Measurements from ENCODE around the gene FAM184A. TPM values are rescaled to one million over a fixed set of nuclear protein-coding genes. Genes with fewer than 3 reads are reported as not detected.

The FAM184A gene
- total RNA-seq, 2 donors from 2014 or later: 6.5 to 9.9 TPM

- Histone ChIP-seq H3K4me3 (no peak overlapping the region), H3K9me3 (no peaks in the 10 kb centered on the region), H3K27me3 (no peaks in the 10 kb centered on the region), H3K27ac (no peak overlapping the region), H3K36me3 (replicated peaks in 1 of 2; ENCODE audit: insufficient read depth in 1 of 2, low read depth in 2 of 2) (no peaks in the 10 kb centered on the region), H3K4me1 (peaks cover 3% of the 10 kb centered on the region)
- DNase-seq (peak in 2 of 4 donors; percentile 43 to 71), ATAC-seq (no peak)
- 33 to 93% methylated on average over 2 of the region's 2 CpGs for WGBS, 2 donors
- TF ChIP-seq, protein P1, sequence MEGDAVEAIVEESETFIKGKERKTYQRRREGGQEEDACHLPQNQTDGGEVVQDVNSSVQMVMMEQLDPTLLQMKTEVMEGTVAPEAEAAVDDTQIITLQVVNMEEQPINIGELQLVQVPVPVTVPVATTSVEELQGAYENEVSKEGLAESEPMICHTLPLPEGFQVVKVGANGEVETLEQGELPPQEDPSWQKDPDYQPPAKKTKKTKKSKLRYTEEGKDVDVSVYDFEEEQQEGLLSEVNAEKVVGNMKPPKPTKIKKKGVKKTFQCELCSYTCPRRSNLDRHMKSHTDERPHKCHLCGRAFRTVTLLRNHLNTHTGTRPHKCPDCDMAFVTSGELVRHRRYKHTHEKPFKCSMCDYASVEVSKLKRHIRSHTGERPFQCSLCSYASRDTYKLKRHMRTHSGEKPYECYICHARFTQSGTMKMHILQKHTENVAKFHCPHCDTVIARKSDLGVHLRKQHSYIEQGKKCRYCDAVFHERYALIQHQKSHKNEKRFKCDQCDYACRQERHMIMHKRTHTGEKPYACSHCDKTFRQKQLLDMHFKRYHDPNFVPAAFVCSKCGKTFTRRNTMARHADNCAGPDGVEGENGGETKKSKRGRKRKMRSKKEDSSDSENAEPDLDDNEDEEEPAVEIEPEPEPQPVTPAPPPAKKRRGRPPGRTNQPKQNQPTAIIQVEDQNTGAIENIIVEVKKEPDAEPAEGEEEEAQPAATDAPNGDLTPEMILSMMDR (IDR thresholded peaks at IDR 0.05): no peak
- no peak for TF ChIP-seq POLR2A (IDR thresholded peaks at IDR 0.05)
- intact Hi-C loops (cut with DNase I): no loop called here
Measured at GRCh38 chr6:118940770-118941169, 137.7 kb downstream of the FAM184A start.

- H3K27ac ChIP-seq: no peak overlapping the region
Measured at GRCh38 chr6:118939683-118940082, 138.8 kb downstream of the FAM184A start.

GRCh38 chr6:118935978-118936703 lies 142.3 kb downstream of the FAM184A start:
- Histone ChIP-seq H3K36me3 (replicated peaks in 1 of 2; ENCODE audit: insufficient read depth in 1 of 2, low read depth in 2 of 2) (peaks cover 0 to 2% of the 10 kb centered on the region in 2 donors), H3K9me3 (no peaks in the 10 kb centered on the region), H3K27me3 (no peaks in the 10 kb centered on the region), H3K4me1 (peaks cover 23% of the 10 kb centered on the region), H3K4me3 (no peak overlapping the region), H3K27ac (peak overlapping the region in 1 of 4 donors; percentile 98)
- no peak for TF ChIP-seq POLR2A (IDR thresholded peaks at IDR 0.05)
- TF ChIP-seq, protein P1 (IDR thresholded peaks at IDR 0.05): no peak
- DNase-seq (no peak), ATAC-seq (no peak)
- WGBS, 2 donors: 64 to 65% methylated on average over 3 of the region's 3 CpGs
- intact Hi-C loops (cut with DNase I): no loop called here

More at GRCh38 chr6:118939683-118940082, 138.8 kb downstream of the FAM184A start:
- Histone ChIP-seq H3K27me3 (no peaks in the 10 kb centered on the region), H3K9me3 (no peaks in the 10 kb centered on the region), H3K36me3 (replicated peaks in 1 of 2; ENCODE audit: insufficient read depth in 1 of 2, low read depth in 2 of 2) (no peaks in the 10 kb centered on the region), H3K4me1 (peaks cover 7% of the 10 kb centered on the region), H3K4me3 (no peak overlapping the region)
- DNase-seq: no peak
- intact Hi-C loops (cut with DNase I): no loop called here
- ATAC-seq: no peak
- TF ChIP-seq, protein P1 (IDR thresholded peaks at IDR 0.05): no peak
- no peak for TF ChIP-seq POLR2A (IDR thresholded peaks at IDR 0.05)
- WGBS, 2 donors: 79 to 93% methylated on average over 1 of the region's 1 CpG

DNA sequence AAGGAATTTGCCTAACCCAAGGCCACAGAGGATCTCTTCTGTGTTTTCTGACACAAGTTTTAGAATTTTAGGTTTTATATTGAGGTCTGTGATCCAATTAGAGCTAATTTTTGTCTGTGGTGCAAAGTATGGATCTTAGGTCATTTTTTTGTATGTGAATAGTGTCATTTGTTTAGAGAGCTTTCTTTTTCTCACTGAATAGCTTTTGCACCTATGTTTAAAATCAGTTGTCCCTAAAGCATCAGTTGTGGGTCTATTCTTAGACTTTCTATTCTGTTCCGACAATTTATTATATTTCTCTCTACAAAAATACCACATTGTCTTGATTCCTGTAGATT lies 143.2 kb downstream of the FAM184A start:
- Histone ChIP-seq H3K9me3 (no peaks in the 10 kb centered on the region), H3K36me3 (replicated peaks in 1 of 2; ENCODE audit: insufficient read depth in 1 of 2, low read depth in 2 of 2) (peaks cover 0 to 4% of the 10 kb centered on the region in 2 donors), H3K27ac (peak overlapping the region; percentile 88 to 98 (median 94)), H3K4me1 (peaks cover 23% of the 10 kb centered on the region), H3K4me3 (peak overlapping the region in 1 of 2 donors; percentile 58), H3K27me3 (no peaks in the 10 kb centered on the region)
- WGBS, 2 donors: 3 to 21% methylated on average over 1 of the region's 1 CpG
- no peak for DNase-seq
- intact Hi-C loops (cut with DNase I): no loop called here
- no peak for TF ChIP-seq POLR2A (IDR thresholded peaks at IDR 0.05)
- TF ChIP-seq, protein P1 (IDR thresholded peaks at IDR 0.05): no peak
- peak; percentile 0 for ATAC-seq
